Glutamatergic neuron (in vitro differentiated cells): ENCODE results near the gene SIGLEC1. TPM values are rescaled to one million over a fixed set of nuclear protein-coding genes. Genes with fewer than 3 reads are reported as not detected.

Experiments
- DNase-seq: peaks from one replicate; pipeline ENCODE4 v3.0.0; 2022
- H3K27ac Mint-ChIP-seq: one replicate; pipeline ENCODE4 v1.8.0; 2020; ENCODE audit warnings: mild to moderate bottlenecking, mixed read lengths, inconsistent platforms; ENCODE audit not compliant: unreplicated experiment
- H3K27me3 Mint-ChIP-seq: one replicate; pipeline ENCODE4 v1.8.0; 2020; ENCODE audit warnings: mild to moderate bottlenecking, moderate library complexity, mixed read lengths, inconsistent platforms; ENCODE audit not compliant: unreplicated experiment
- H3K36me3 Mint-ChIP-seq: one replicate; pipeline ENCODE4 v1.8.0; 2020; ENCODE audit warnings: mild to moderate bottlenecking, mixed read lengths, inconsistent platforms; ENCODE audit not compliant: unreplicated experiment
- H3K4me1 Mint-ChIP-seq: one replicate; pipeline ENCODE4 v1.8.0; 2020; ENCODE audit warnings: mild to moderate bottlenecking, low read depth, mixed read lengths, inconsistent platforms; ENCODE audit not compliant: unreplicated experiment
- H3K4me3 Mint-ChIP-seq: one replicate; pipeline ENCODE4 v1.8.0; 2020; ENCODE audit warnings: mild to moderate bottlenecking, mixed read lengths, inconsistent platforms; ENCODE audit not compliant: unreplicated experiment
- H3K9me3 Mint-ChIP-seq: one replicate; pipeline ENCODE4 v1.8.0; 2020; ENCODE audit warnings: mild to moderate bottlenecking, moderate library complexity, mixed read lengths, inconsistent platforms; ENCODE audit not compliant: unreplicated experiment
- total RNA-seq: library from RNA; stranded (reverse); fragmentation: NEBNext Ultra II Directional; extraction: Animal tissue kit (Norgen Biotek cat#: 25700); gene quantifications from one replicate; pipeline ENCODE4 v1.2.1, GENCODE V29; 2021; ENCODE audit not compliant: unreplicated experiment
- TF ChIP-seq, protein P1 (sequence below): fragments of 200-600 bp; sonication (generic); IDR thresholded peaks from one replicate; pipeline ENCODE4 v1.5.0; 2021; ENCODE audit not compliant: partially characterized antibody, unreplicated experiment

SIGLEC1 gene
- total RNA-seq, 1 donor from 2014 or later: not detected

DNA sequence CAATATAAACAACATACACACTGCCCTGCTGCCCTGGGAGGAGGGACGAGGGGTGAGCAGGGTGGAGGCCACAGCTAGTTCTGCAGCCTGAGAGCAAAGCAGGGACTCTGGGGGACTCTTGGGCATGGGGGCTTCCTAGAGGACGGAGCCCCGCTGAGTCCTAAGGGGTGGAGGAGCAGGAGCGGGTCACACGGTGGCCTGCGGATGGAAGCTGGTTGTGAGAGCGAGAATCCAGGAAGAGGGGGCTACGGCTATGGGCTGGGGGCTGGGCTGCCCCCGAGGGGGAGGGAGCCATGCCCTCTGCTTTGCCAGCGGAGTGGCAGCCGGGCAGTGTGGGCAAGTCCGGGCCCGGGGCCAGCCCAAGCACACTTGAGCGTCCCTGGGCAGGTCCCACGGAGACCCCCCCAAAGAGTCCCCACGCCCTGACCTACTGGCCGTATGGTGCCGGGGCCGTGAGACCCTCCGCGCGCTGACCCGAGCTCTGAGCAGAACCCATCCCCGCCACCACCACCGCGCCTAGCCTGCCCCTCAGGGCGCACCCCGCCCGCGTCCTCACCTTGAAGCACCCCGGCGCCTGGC, 31.0 kb downstream of the SIGLEC1 start:
- peaks cover 5% of the 10 kb centered on the region for H3K4me1 Mint-ChIP-seq

DNA sequence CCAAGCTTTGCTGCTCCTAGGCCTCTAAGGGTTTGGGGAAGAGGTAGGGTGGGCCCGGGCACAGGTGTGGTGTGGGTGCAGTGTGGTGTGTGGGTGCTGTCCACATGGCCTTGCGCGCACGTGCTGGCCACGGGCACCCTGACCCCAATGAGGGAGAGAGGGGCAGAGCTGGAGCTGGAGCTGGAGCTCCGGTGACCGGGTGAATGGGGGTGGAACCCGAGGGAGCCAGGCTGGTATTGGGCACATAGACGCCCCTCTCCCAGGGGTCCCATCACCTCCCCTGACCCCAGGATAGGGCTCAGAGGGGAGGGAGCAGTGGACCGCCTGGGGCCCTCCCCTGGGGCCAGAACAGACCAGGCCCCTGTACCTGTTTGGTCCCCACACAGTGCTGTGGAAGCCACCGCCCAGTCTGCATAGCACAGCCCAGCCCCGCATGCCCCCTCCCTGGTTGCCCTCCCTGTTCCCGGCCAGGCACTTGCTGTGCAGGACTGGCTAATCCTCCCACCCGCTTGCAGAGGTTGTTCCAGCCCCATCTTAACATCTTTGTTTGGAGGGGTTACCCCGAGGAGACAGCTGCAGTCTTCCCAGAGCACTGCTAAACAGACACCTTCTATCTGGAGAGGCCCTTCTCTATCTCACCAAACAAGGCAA, 31.6 kb downstream of the SIGLEC1 start:
- Mint-ChIP-seq H3K4me1 (peaks cover 5% of the 10 kb centered on the region), H3K27ac (no peak overlapping the region), H3K27me3 (peaks cover 16% of the 10 kb centered on the region), H3K4me3 (peak overlapping the region; percentile 61), H3K9me3 (peaks cover 4% of the 10 kb centered on the region), H3K36me3 (no peaks in the 10 kb centered on the region)
- DNase-seq: no peak
- TF ChIP-seq, protein P1, sequence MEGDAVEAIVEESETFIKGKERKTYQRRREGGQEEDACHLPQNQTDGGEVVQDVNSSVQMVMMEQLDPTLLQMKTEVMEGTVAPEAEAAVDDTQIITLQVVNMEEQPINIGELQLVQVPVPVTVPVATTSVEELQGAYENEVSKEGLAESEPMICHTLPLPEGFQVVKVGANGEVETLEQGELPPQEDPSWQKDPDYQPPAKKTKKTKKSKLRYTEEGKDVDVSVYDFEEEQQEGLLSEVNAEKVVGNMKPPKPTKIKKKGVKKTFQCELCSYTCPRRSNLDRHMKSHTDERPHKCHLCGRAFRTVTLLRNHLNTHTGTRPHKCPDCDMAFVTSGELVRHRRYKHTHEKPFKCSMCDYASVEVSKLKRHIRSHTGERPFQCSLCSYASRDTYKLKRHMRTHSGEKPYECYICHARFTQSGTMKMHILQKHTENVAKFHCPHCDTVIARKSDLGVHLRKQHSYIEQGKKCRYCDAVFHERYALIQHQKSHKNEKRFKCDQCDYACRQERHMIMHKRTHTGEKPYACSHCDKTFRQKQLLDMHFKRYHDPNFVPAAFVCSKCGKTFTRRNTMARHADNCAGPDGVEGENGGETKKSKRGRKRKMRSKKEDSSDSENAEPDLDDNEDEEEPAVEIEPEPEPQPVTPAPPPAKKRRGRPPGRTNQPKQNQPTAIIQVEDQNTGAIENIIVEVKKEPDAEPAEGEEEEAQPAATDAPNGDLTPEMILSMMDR: no peak

More for the DNA sequence above, 31.0 kb downstream of the SIGLEC1 start:
- H3K9me3 Mint-ChIP-seq: peaks cover 8% of the 10 kb centered on the region
- no peak overlapping the region for H3K27ac Mint-ChIP-seq
- H3K4me3 Mint-ChIP-seq: peak overlapping the region; percentile 61
- no peak for DNase-seq
- TF ChIP-seq, protein P1: no peak
- H3K27me3 Mint-ChIP-seq: peaks cover 19% of the 10 kb centered on the region
- H3K36me3 Mint-ChIP-seq: no peaks in the 10 kb centered on the region

GRCh38 chr20:3679749-3680700, 32.4 kb downstream of the SIGLEC1 start:
- no peak for DNase-seq
- H3K9me3 Mint-ChIP-seq: peaks cover 4% of the 10 kb centered on the region
- peaks cover 6% of the 10 kb centered on the region for H3K4me1 Mint-ChIP-seq
- H3K27ac Mint-ChIP-seq: no peak overlapping the region
- TF ChIP-seq, protein P1: no peak
- no peaks in the 10 kb centered on the region for H3K36me3 Mint-ChIP-seq
- peaks cover 22% of the 10 kb centered on the region for H3K27me3 Mint-ChIP-seq
- H3K4me3 Mint-ChIP-seq: no peak overlapping the region

DNA sequence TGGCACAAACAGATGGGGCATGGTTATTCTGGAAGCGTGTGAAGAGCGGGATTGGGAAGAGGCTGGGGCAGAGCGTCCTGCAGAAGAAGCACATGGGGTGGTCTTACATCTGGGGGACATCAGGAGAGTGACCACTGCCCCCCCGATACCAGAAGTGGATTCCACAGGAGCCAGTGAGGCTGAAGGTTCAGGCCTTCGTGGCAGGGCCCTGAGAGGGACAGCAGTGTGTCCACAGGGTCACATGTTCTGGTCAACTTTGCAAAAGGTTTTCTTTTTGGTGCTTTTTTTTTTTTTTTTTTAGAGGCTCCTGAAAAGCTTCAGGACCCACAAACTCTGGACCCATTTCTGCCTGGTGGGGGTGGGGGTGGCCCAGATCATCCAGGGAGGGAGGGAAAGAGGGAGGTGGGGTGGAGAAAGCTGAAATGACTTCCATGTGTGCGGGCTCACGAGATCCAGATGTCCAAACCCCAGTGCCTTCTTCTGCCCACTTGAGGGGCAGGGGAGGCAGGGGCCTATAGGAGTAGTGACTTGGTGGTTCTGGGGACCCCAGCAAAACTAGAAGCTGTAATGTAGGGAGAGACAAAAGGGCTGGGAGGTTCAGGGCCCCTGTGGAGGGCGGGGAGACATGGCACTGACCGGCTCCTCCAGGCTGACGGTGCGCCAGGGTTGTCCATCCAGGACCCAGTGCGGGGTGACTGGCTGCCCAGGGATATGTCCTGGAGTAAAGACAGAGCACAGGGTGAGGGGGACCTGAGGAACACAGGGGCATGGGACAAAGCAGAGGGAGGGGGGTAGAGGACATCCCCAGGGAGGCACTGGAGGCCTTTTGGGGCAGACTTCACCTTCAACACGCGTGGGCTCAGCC, 33.3 kb downstream of the SIGLEC1 start:
- Mint-ChIP-seq H3K27me3 (peaks cover 29% of the 10 kb centered on the region), H3K36me3 (no peaks in the 10 kb centered on the region), H3K27ac (no peak overlapping the region), H3K4me3 (no peak overlapping the region), H3K4me1 (peaks cover 6% of the 10 kb centered on the region), H3K9me3 (peaks cover 4% of the 10 kb centered on the region)
- TF ChIP-seq, protein P1: no peak
- DNase-seq: no peak
